SK-N-MC (cell line): ENCODE data around the gene TEKT5.

Source experiments
- DNase-seq: peaks from one replicate; pipeline ENCODE4 v3.0.0-alpha.2; 2011; ENCODE audit warnings: low read depth, low spot score
- H3K27ac ChIP-seq: fragments of 200-600 bp; sonication (generic); 2 replicates; pipeline ENCODE4 v1.5.1; 2016; ENCODE audit warnings: mixed run types
- H3K36me3 ChIP-seq: fragments of 200-600 bp; sonication (generic); 2 replicates; pipeline ENCODE4 v1.6.1; 2017; ENCODE audit warnings: antibody characterized with exemption, low read length, mixed read lengths; ENCODE audit not compliant: insufficient read depth
- H3K4me3 ChIP-seq: fragments of 200-600 bp; sonication (generic); 2 replicates; pipeline ENCODE4 v1.5.1; 2016
- H3K9ac ChIP-seq: fragments of 200-600 bp; sonication (generic); 2 replicates; pipeline ENCODE4 v1.8.0; 2017; ENCODE audit warnings: mixed run types, mixed read lengths; ENCODE audit not compliant: insufficient read length
- H3K9me3 ChIP-seq: fragments of 200-600 bp; sonication (generic); 2 replicates; pipeline ENCODE4 v1.6.1; 2017; ENCODE audit warnings: low read depth, mild to moderate bottlenecking, antibody characterized with exemption, low read length, moderate library complexity, mixed read lengths
- EZH2 ChIP-seq: fragments of 200-600 bp; sonication (generic); IDR thresholded peaks from one replicate; pipeline ENCODE4 v1.6.1; 2017; ENCODE audit warnings: antibody characterized with exemption
- FOXP2 ChIP-seq: optimal IDR thresholded peaks from 2 replicates; pipeline ENCODE3; 2011; ENCODE audit warnings: mild to moderate bottlenecking, moderate library complexity; ENCODE audit not compliant: insufficient read depth; ENCODE audit errors: extremely low read length, control extremely low read depth
- POLR2AphosphoS5 ChIP-seq: IDR thresholded peaks from 2 replicates; pipeline ENCODE4 v1.6.1; 2012; ENCODE audit warnings: mild to moderate bottlenecking, low read depth, low read length, borderline replicate concordance

The TEKT5 gene

GRCh38 chr16:10579965-10580882 lies 114.5 kb downstream of the TEKT5 start, which contains the start of gene EMP2:
Gene EMP2 (minus strand): TSS chr16:10580598. CDS start chr16:10547617, 32,981 bp downstream.
- no peak for DNase-seq
- H3K9ac ChIP-seq: peak within 1 kb of the TSS; percentile 78
- peak within 1 kb of the TSS; percentile 83 for H3K4me3 ChIP-seq
- H3K27ac ChIP-seq: no peak within 1 kb of the TSS
- TF ChIP-seq POLR2AphosphoS5 (peak; percentile 42; the same call in 1 of the 2 replicates), FOXP2 (no peak)
- no peaks in the 10 kb centered on the region for H3K9me3 ChIP-seq
- H3K36me3 ChIP-seq: no peaks in the 10 kb centered on the region

- Histone ChIP-seq H3K27ac (no peak overlapping the region), H3K9me3 (no peaks in the 10 kb centered on the region), H3K36me3 (no peaks in the 10 kb centered on the region), H3K9ac (peak overlapping the region; percentile 78), H3K4me3 (peak overlapping the region; percentile 83)
- TF ChIP-seq EZH2: no peak
- no peak for TF ChIP-seq FOXP2
- TF ChIP-seq POLR2AphosphoS5: no peak
- DNase-seq: no peak
Observed at GRCh38 chr16:10579575-10579964, 115.2 kb downstream of the TEKT5 start.

- Histone ChIP-seq H3K9me3 (no peaks in the 10 kb centered on the region), H3K27ac (no peak overlapping the region), H3K36me3 (no peaks in the 10 kb centered on the region), H3K4me3 (no peak overlapping the region; the same call in 1 of the 2 replicates), H3K9ac (no peak overlapping the region)
- DNase-seq: no peak
- TF ChIP-seq FOXP2: no peak
- no peak for TF ChIP-seq EZH2
- no peak for TF ChIP-seq POLR2AphosphoS5
Observed at GRCh38 chr16:10578474-10579316, 116.0 kb downstream of the TEKT5 start.
